ENCODE results near the gene ERAS. TPM values are rescaled to one million over a fixed set of nuclear protein-coding genes. Genes with fewer than 3 reads are reported as not detected.

ERAS gene
- total and polyA plus RNA-seq, 2 of the 13 experiments (the other 11 are each of a cell fraction or from before 2014, with no cell fraction given), result 0.21 to 0.22 TPM

DNA sequence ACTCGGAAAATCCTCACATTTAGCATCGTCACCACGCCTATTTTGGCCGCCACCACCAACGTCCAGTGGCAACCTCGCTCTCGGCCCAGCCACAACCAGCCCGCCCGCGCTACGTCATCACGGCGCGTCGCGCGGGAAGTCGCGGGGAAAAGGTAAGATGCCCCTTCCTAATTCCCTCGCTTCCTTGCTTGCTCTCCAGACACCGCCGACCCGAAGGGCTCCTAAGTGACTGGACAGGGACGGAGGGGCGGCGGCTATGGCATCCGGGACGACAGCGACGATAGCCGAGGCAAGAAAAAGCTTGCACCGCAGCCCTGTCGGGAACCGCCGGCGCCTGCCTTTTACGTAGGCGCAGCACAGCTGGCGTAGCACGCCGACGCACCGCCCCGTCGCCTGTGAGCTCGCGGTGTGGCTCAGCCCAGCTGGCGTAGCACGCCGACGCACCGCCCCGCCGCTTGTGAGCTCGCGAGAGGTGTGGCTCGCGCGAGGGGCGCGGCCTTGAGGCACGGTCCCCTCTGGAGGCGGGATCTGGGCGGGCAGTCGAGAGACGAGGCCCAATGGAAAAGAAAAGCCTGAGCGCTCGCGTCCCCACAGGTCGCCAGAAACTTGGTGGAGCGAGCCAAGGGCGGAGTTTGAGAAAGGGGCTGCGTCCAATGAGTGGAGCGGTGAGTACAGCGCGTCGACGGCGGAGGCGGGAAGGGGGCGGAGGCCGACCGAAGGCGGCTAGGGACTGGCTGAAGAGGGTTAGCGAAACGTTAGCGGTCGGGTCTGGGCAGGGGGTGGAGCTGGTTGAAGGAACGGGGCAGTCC lies 24.8 kb upstream of the ERAS start, which contains the start of gene HDAC6 (continued):
- TF ChIP-seq POLR2AphosphoS5 (IDR thresholded peaks at IDR 0.05; ENCODE audit: low read depth, low read length) (peak; percentile 44; the same call in 1 of the 2 replicates), KMT2B (CRISPR knock-in tag; IDR thresholded peaks at IDR 0.05) (peak; percentile 48; the same call in 1 of the 2 replicates), MTA1 (CRISPR knock-in tag; IDR thresholded peaks at IDR 0.05; ENCODE audit: borderline replicate concordance) (0 out of 2 replicates have a peak, but pooled peaks have one; percentile 38), SP1 (IDR thresholded peaks at IDR 0.05) (no peak), SP1 (CRISPR knock-in tag; IDR thresholded peaks at IDR 0.05) (peak; percentile 63)
- TF ChIP-seq, protein P1, sequence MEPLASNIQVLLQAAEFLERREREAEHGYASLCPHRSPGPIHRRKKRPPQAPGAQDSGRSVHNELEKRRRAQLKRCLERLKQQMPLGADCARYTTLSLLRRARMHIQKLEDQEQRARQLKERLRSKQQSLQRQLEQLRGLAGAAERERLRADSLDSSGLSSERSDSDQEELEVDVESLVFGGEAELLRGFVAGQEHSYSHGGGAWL (CRISPR knock-in tag; IDR thresholded peaks at IDR 0.05), result no peak
- TF ChIP-seq, protein P2, sequence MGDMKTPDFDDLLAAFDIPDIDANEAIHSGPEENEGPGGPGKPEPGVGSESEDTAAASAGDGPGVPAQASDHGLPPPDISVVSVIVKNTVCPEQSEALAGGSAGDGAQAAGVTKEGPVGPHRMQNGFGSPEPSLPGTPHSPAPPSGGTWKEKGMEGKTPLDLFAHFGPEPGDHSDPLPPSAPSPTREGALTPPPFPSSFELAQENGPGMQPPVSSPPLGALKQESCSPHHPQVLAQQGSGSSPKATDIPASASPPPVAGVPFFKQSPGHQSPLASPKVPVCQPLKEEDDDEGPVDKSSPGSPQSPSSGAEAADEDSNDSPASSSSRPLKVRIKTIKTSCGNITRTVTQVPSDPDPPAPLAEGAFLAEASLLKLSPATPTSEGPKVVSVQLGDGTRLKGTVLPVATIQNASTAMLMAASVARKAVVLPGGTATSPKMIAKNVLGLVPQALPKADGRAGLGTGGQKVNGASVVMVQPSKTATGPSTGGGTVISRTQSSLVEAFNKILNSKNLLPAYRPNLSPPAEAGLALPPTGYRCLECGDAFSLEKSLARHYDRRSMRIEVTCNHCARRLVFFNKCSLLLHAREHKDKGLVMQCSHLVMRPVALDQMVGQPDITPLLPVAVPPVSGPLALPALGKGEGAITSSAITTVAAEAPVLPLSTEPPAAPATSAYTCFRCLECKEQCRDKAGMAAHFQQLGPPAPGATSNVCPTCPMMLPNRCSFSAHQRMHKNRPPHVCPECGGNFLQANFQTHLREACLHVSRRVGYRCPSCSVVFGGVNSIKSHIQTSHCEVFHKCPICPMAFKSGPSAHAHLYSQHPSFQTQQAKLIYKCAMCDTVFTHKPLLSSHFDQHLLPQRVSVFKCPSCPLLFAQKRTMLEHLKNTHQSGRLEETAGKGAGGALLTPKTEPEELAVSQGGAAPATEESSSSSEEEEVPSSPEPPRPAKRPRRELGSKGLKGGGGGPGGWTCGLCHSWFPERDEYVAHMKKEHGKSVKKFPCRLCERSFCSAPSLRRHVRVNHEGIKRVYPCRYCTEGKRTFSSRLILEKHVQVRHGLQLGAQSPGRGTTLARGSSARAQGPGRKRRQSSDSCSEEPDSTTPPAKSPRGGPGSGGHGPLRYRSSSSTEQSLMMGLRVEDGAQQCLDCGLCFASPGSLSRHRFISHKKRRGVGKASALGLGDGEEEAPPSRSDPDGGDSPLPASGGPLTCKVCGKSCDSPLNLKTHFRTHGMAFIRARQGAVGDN (CRISPR knock-in tag; IDR thresholded peaks at IDR 0.05), result peak; percentile 71

Measured in HepG2 (cell line).